ENCODE data around the gene DRD1.

The DRD1 gene

GRCh38 chr5:175394601-175395000 lies 49.4 kb downstream of the DRD1 start:
- Histone ChIP-seq H4K12ac (ENCODE audit: low read depth, low read length) (no peak overlapping the region), H3K4me1 (ENCODE audit: control insufficient read depth in 1 of 2, insufficient read depth in 2 of 2, low read length in 2 of 2) (no peaks in the 10 kb centered on the region), H3K4ac (ENCODE audit: low read depth, low read length) (no peak overlapping the region), H3K36me3 (ENCODE audit: control insufficient read depth in 1 of 2, insufficient read depth in 2 of 2, low read length in 2 of 2) (no peaks in the 10 kb centered on the region), H3K23ac (ENCODE audit: low read length) (no peak overlapping the region), H3K79me2 (ENCODE audit: control insufficient read depth, insufficient read depth, low read length, poor library complexity) (no peaks in the 10 kb centered on the region), H4K8ac (ENCODE audit: low read depth, low read length) (no peak overlapping the region), H2BK120ac (ENCODE audit: insufficient read depth, low read length, poor library complexity) (no peak overlapping the region), H2BK5ac (ENCODE audit: low read depth, low read length, poor library complexity) (no peak overlapping the region), H2AFZ (ENCODE audit: insufficient read depth, low read length, poor library complexity) (no peak overlapping the region), H3K27me3 (ENCODE audit: insufficient read depth, low read length) (no peaks in the 10 kb centered on the region), H3K27ac (ENCODE audit: low read depth, low read length) (no peak overlapping the region), H2BK12ac (ENCODE audit: low read length) (no peak overlapping the region), H3K9ac (ENCODE audit: low read length) (no peak overlapping the region), H3K79me1 (ENCODE audit: low read length) (no peaks in the 10 kb centered on the region), H4K91ac (ENCODE audit: low read depth, low read length) (no peak overlapping the region), H3K4me2 (ENCODE audit: low read length) (no peak overlapping the region), H3K14ac (ENCODE audit: low read length) (no peak overlapping the region), H3K18ac (ENCODE audit: low read length) (no peak overlapping the region), H2AK5ac (ENCODE audit: low read length) (no peak overlapping the region), H3K9me3 (ENCODE audit: insufficient read depth, low read depth, low read length) (peaks cover 1% of the 10 kb centered on the region), H3K4me3 (ENCODE audit: low read depth, low read length) (no peak overlapping the region)
- DNase-seq = no peak
- no CpG with 5 or more reads among the region's 5 CpGs for WGBS (ENCODE audit: extremely low coverage, insufficient coverage, insufficient read length)

GRCh38 chr5:175393897-175394296 lies 50.1 kb downstream of the DRD1 start:
- Histone ChIP-seq H3K9me3 (ENCODE audit: insufficient read depth, low read depth, low read length) (peaks cover 1% of the 10 kb centered on the region), H3K27me3 (ENCODE audit: insufficient read depth, low read length) (no peaks in the 10 kb centered on the region), H3K4me1 (ENCODE audit: control insufficient read depth in 1 of 2, insufficient read depth in 2 of 2, low read length in 2 of 2) (no peaks in the 10 kb centered on the region), H4K91ac (ENCODE audit: low read depth, low read length) (no peak overlapping the region), H2BK12ac (ENCODE audit: low read length) (no peak overlapping the region), H3K18ac (ENCODE audit: low read length) (no peak overlapping the region), H3K79me1 (ENCODE audit: low read length) (no peaks in the 10 kb centered on the region), H2AFZ (ENCODE audit: insufficient read depth, low read length, poor library complexity) (no peak overlapping the region), H3K27ac (ENCODE audit: low read depth, low read length) (no peak overlapping the region), H3K79me2 (ENCODE audit: control insufficient read depth, insufficient read depth, low read length, poor library complexity) (no peaks in the 10 kb centered on the region), H3K4me2 (ENCODE audit: low read length) (no peak overlapping the region), H3K4ac (ENCODE audit: low read depth, low read length) (no peak overlapping the region), H3K9ac (ENCODE audit: low read length) (no peak overlapping the region), H3K36me3 (ENCODE audit: control insufficient read depth in 1 of 2, insufficient read depth in 2 of 2, low read length in 2 of 2) (no peaks in the 10 kb centered on the region), H2BK5ac (ENCODE audit: low read depth, low read length, poor library complexity) (no peak overlapping the region), H3K14ac (ENCODE audit: low read length) (no peak overlapping the region), H2BK120ac (ENCODE audit: insufficient read depth, low read length, poor library complexity) (no peak overlapping the region), H2AK5ac (ENCODE audit: low read length) (no peak overlapping the region), H4K8ac (ENCODE audit: low read depth, low read length) (no peak overlapping the region), H4K12ac (ENCODE audit: low read depth, low read length) (no peak overlapping the region), H3K4me3 (ENCODE audit: low read depth, low read length) (no peak overlapping the region), H3K23ac (ENCODE audit: low read length) (no peak overlapping the region)
- no CpG with 5 or more reads among the region's 4 CpGs for WGBS (ENCODE audit: extremely low coverage, insufficient coverage, insufficient read length)
- DNase-seq = no peak

GRCh38 chr5:175392236-175392635 lies 51.7 kb downstream of the DRD1 start:
- Histone ChIP-seq H4K91ac (ENCODE audit: low read depth, low read length) (no peak overlapping the region), H3K79me2 (ENCODE audit: control insufficient read depth, insufficient read depth, low read length, poor library complexity) (no peaks in the 10 kb centered on the region), H3K79me1 (ENCODE audit: low read length) (no peaks in the 10 kb centered on the region), H4K12ac (ENCODE audit: low read depth, low read length) (no peak overlapping the region), H3K4me1 (ENCODE audit: control insufficient read depth in 1 of 2, insufficient read depth in 2 of 2, low read length in 2 of 2) (no peaks in the 10 kb centered on the region), H3K27me3 (ENCODE audit: insufficient read depth, low read length) (no peaks in the 10 kb centered on the region), H2BK120ac (ENCODE audit: insufficient read depth, low read length, poor library complexity) (no peak overlapping the region), H2BK5ac (ENCODE audit: low read depth, low read length, poor library complexity) (no peak overlapping the region), H3K36me3 (ENCODE audit: control insufficient read depth in 1 of 2, insufficient read depth in 2 of 2, low read length in 2 of 2) (no peaks in the 10 kb centered on the region), H2AK5ac (ENCODE audit: low read length) (no peak overlapping the region), H2AFZ (ENCODE audit: insufficient read depth, low read length, poor library complexity) (no peak overlapping the region), H3K9me3 (ENCODE audit: insufficient read depth, low read depth, low read length) (peaks cover 1% of the 10 kb centered on the region), H2BK12ac (ENCODE audit: low read length) (no peak overlapping the region), H3K4me2 (ENCODE audit: low read length) (no peak overlapping the region), H3K23ac (ENCODE audit: low read length) (no peak overlapping the region), H3K18ac (ENCODE audit: low read length) (no peak overlapping the region), H3K9ac (ENCODE audit: low read length) (no peak overlapping the region), H3K27ac (ENCODE audit: low read depth, low read length) (no peak overlapping the region), H4K8ac (ENCODE audit: low read depth, low read length) (no peak overlapping the region), H3K14ac (ENCODE audit: low read length) (no peak overlapping the region), H3K4me3 (ENCODE audit: low read depth, low read length) (no peak overlapping the region), H3K4ac (ENCODE audit: low read depth, low read length) (no peak overlapping the region)
- DNase-seq = no peak
- no CpG with 5 or more reads among the region's 5 CpGs for WGBS (ENCODE audit: extremely low coverage, insufficient coverage, insufficient read length)

GRCh38 chr5:175390352-175391083 lies 53.5 kb downstream of the DRD1 start:
- no peak overlapping the region for H3K14ac ChIP-seq (ENCODE audit: low read length)
- H3K79me2 ChIP-seq (ENCODE audit: control insufficient read depth, insufficient read depth, low read length, poor library complexity) = no peaks in the 10 kb centered on the region
- no peak overlapping the region for H2BK12ac ChIP-seq (ENCODE audit: low read length)
- H3K4me2 ChIP-seq (ENCODE audit: low read length) = no peak overlapping the region
- H3K27ac ChIP-seq (ENCODE audit: low read depth, low read length) = no peak overlapping the region
- H2BK5ac ChIP-seq (ENCODE audit: low read depth, low read length, poor library complexity) = no peak overlapping the region
- H2AFZ ChIP-seq (ENCODE audit: insufficient read depth, low read length, poor library complexity) = no peak overlapping the region
- DNase-seq = no peak
- no peak overlapping the region for H4K12ac ChIP-seq (ENCODE audit: low read depth, low read length)
- no peak overlapping the region for H2BK120ac ChIP-seq (ENCODE audit: insufficient read depth, low read length, poor library complexity)
- no peak overlapping the region for H3K4ac ChIP-seq (ENCODE audit: low read depth, low read length)
- no peaks in the 10 kb centered on the region for H3K4me1 ChIP-seq (ENCODE audit: control insufficient read depth in 1 of 2, insufficient read depth in 2 of 2, low read length in 2 of 2)
- no peak overlapping the region for H3K18ac ChIP-seq (ENCODE audit: low read length)
- peaks cover 1% of the 10 kb centered on the region for H3K9me3 ChIP-seq (ENCODE audit: insufficient read depth, low read depth, low read length)
- no peaks in the 10 kb centered on the region for H3K36me3 ChIP-seq (ENCODE audit: control insufficient read depth in 1 of 2, insufficient read depth in 2 of 2, low read length in 2 of 2)
- no peak overlapping the region for H3K9ac ChIP-seq (ENCODE audit: low read length)
- H3K27me3 ChIP-seq (ENCODE audit: insufficient read depth, low read length) = no peaks in the 10 kb centered on the region
- no peak overlapping the region for H3K4me3 ChIP-seq (ENCODE audit: low read depth, low read length)
- H4K91ac ChIP-seq (ENCODE audit: low read depth, low read length) = no peak overlapping the region
- H3K23ac ChIP-seq (ENCODE audit: low read length) = no peak overlapping the region
- no peaks in the 10 kb centered on the region for H3K79me1 ChIP-seq (ENCODE audit: low read length)
- H2AK5ac ChIP-seq (ENCODE audit: low read length) = no peak overlapping the region
- H4K8ac ChIP-seq (ENCODE audit: low read depth, low read length) = no peak overlapping the region
- no CpG with 5 or more reads among the region's 4 CpGs for WGBS (ENCODE audit: extremely low coverage, insufficient coverage, insufficient read length)

Measured in trophoblast cell (in vitro differentiated cells and primary cell).